Activated CD8-positive, alpha-beta memory T cell treated with anti-CD3 and anti-CD28 coated beads for 1 hour (primary cell): ENCODE results near the gene TSC2.

Experiments used
- DNase-seq, 2 donors: peaks; one replicate each; pipeline ENCODE4 v3.0.0-alpha.2; 2020; ENCODE audit warnings: low read depth in 1 of 2; ENCODE audit errors: extremely low read depth in 1 of 2

The TSC2 gene

GRCh38 chr16:2047330-2048115 is at the start of gene TSC2, which contains the start of gene NTHL1:
TSC2 (plus strand) TSS chr16:2047985; CDS start chr16:2048616, 631 bp downstream.
NTHL1 (minus strand) TSS chr16:2047834; CDS start chr16:2047823, 11 bp downstream.
- DNase-seq, result peak; percentile 79 to 85

GRCh38 chr16:1998360-1998835 is 49.4 kb upstream of the TSC2 start:
- no peak for DNase-seq

- DNase-seq, result no peak
These were observed 48.7 kb upstream of the TSC2 start for GRCh38 chr16:1998852-1999801.

- no peak for DNase-seq
These were observed 47.8 kb upstream of the TSC2 start for GRCh38 chr16:1999866-2000514.

GRCh38 chr16:2001035-2001434 is 46.8 kb upstream of the TSC2 start:
- DNase-seq, result no peak

GRCh38 chr16:2001456-2002355 is 46.1 kb upstream of the TSC2 start:
- no peak for DNase-seq

GRCh38 chr16:2002406-2003230 is 45.2 kb upstream of the TSC2 start:
- no peak for DNase-seq

- no peak for DNase-seq
These were observed 44.5 kb upstream of the TSC2 start for GRCh38 chr16:2003231-2003826.

- DNase-seq, result peak; percentile 68 to 75
These were observed 43.8 kb upstream of the TSC2 start for GRCh38 chr16:2003827-2004641.

GRCh38 chr16:2004795-2005517 is 42.8 kb upstream of the TSC2 start:
- DNase-seq, result no peak

GRCh38 chr16:2005646-2006045 is 42.1 kb upstream of the TSC2 start:
- no peak for DNase-seq

GRCh38 chr16:2006317-2006716 is 41.5 kb upstream of the TSC2 start:
- no peak for DNase-seq

GRCh38 chr16:2007081-2007836 is 40.5 kb upstream of the TSC2 start:
- DNase-seq, result no peak

GRCh38 chr16:2008009-2008526 is 39.7 kb upstream of the TSC2 start:
- no peak for DNase-seq

GRCh38 chr16:2008631-2009163 is 39.1 kb upstream of the TSC2 start:
- no peak for DNase-seq

GRCh38 chr16:2009164-2009711 is 38.5 kb upstream of the TSC2 start:
- DNase-seq, result no peak
